ENCODE data around the gene FAM217A. TPM values are rescaled to one million over a fixed set of nuclear protein-coding genes. Genes with fewer than 3 reads are reported as not detected.

Gene FAM217A
- polyA plus RNA-seq, 3 donors = not detected

DNA sequence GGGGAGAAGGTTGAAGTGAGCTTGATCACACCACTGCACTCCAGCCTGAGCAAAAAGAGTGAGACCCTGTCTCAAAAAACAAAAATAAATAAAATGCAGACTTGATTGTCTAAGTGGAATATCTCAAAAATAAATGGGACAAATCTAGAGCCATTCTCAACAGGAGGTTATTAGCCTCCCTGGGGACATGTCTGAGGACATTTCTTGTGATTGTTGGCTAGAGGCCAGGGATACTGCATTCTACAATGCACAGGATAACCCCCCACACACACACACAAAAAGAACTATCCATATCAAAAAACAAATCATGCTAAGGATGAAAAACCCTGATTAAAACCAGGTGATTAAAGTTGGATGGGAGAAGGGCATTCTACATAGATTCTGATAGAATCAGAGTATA, 37.5 kb downstream of the FAM217A start:
- intact Hi-C loops (cut with micrococcal nuclease) = loop anchor here in 1 of 2 donors (10.0 kb wide), 1 partner anchor 93 kb away; the partner anchor contains the start of gene ECI2
- H2AFZ ChIP-seq (ENCODE audit: insufficient read depth, low read depth, low read length, poor library complexity, severe bottlenecking) = no peak overlapping the region
- H3K27me3 Mint-ChIP-seq (ENCODE audit: low read depth in 3 of 3) = no peaks in the 10 kb centered on the region
- H3K4me3 ChIP-seq (replicated peaks in 1 of 3; ENCODE audit: low read depth in 2 of 3, low read length in 3 of 3) = no peak overlapping the region
- no peaks in the 10 kb centered on the region for H3K4me1 Mint-ChIP-seq
- H3K9me3 Mint-ChIP-seq = no peaks in the 10 kb centered on the region
- no peak overlapping the region for H3K27ac ChIP-seq (ENCODE audit: low read depth in 1 of 2, low read length in 2 of 2)
- no peak overlapping the region for H3K9ac ChIP-seq (ENCODE audit: insufficient read depth, low read length, poor library complexity, severe bottlenecking)
- H3K27me3 ChIP-seq (ENCODE audit: control insufficient read depth in 2 of 2, insufficient read depth in 2 of 2, low read length in 2 of 2) = no peaks in the 10 kb centered on the region
- H3K27ac Mint-ChIP-seq = peak overlapping the region in 2 of 7 donors; percentile 18 to 54
- TF ChIP-seq, protein P1, sequence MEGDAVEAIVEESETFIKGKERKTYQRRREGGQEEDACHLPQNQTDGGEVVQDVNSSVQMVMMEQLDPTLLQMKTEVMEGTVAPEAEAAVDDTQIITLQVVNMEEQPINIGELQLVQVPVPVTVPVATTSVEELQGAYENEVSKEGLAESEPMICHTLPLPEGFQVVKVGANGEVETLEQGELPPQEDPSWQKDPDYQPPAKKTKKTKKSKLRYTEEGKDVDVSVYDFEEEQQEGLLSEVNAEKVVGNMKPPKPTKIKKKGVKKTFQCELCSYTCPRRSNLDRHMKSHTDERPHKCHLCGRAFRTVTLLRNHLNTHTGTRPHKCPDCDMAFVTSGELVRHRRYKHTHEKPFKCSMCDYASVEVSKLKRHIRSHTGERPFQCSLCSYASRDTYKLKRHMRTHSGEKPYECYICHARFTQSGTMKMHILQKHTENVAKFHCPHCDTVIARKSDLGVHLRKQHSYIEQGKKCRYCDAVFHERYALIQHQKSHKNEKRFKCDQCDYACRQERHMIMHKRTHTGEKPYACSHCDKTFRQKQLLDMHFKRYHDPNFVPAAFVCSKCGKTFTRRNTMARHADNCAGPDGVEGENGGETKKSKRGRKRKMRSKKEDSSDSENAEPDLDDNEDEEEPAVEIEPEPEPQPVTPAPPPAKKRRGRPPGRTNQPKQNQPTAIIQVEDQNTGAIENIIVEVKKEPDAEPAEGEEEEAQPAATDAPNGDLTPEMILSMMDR (IDR thresholded peaks at IDR 0.05) = no peak
- DNase-seq = no peak
- peaks cover 95% of the 10 kb centered on the region for H4K20me1 ChIP-seq (ENCODE audit: insufficient read depth, low read length)
- H3K36me3 ChIP-seq (replicated peaks in 1 of 2; ENCODE audit: control insufficient read depth in 1 of 2, insufficient read depth in 2 of 2, low read length in 2 of 2) = peaks cover 92 to 99% of the 10 kb centered on the region in 2 donors
- H3K4me2 ChIP-seq (replicated peaks; ENCODE audit: extremely low read depth, low read length, poor library complexity, severe bottlenecking) = no peak overlapping the region
- no peak overlapping the region for H3K4me3 Mint-ChIP-seq
- H3K79me2 ChIP-seq (ENCODE audit: insufficient read depth, low read length) = peaks cover 59% of the 10 kb centered on the region
- no peaks in the 10 kb centered on the region for H3K9me3 ChIP-seq (replicated peaks in 1 of 2; ENCODE audit: control insufficient read depth in 1 of 2, insufficient read depth in 1 of 2, low read length in 2 of 2)
- no peaks in the 10 kb centered on the region for H3K4me1 ChIP-seq (ENCODE audit: control insufficient read depth in 1 of 2, insufficient read depth in 2 of 2, low read length in 2 of 2)
- peaks cover 88 to 97% of the 10 kb centered on the region in 2 donors for H3K36me3 Mint-ChIP-seq

DNA sequence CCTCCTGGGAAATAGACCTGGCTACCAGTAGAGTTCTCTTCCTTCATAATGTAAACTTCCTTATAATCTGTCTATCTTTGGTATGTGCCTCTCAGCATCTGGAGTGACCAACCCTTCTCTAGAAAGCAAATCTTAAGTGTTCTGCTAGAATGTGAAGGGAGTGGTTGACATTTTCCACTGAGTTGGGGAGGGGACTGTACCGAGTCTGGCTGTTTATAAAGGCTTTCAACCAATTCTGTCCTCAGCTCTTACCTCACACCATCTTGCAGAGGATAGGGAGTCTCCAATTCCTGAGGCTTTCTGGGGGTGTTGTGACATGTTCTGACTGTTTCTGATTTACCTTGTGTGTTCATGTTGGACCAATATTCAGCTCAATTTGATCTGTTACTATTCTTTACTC, 39.6 kb downstream of the FAM217A start:
- H3K9me3 Mint-ChIP-seq = no peaks in the 10 kb centered on the region
- H3K27ac Mint-ChIP-seq = peak overlapping the region in 1 of 7 donors; percentile 49
- H3K4me3 Mint-ChIP-seq = no peak overlapping the region
- H3K4me3 ChIP-seq (replicated peaks in 1 of 3; ENCODE audit: low read depth in 2 of 3, low read length in 3 of 3) = no peak overlapping the region
- DNase-seq = no peak
- H3K9me3 ChIP-seq (replicated peaks in 1 of 2; ENCODE audit: control insufficient read depth in 1 of 2, insufficient read depth in 1 of 2, low read length in 2 of 2) = no peaks in the 10 kb centered on the region
- no peaks in the 10 kb centered on the region for H3K4me1 ChIP-seq (ENCODE audit: control insufficient read depth in 1 of 2, insufficient read depth in 2 of 2, low read length in 2 of 2)
- WGBS (ENCODE audit: insufficient coverage) = no CpG with 5 or more reads among the region's 1 CpG
- peaks cover 81 to 91% of the 10 kb centered on the region in 2 donors for H3K36me3 ChIP-seq (replicated peaks in 1 of 2; ENCODE audit: control insufficient read depth in 1 of 2, insufficient read depth in 2 of 2, low read length in 2 of 2)
- peaks cover 77 to 87% of the 10 kb centered on the region in 2 donors for H3K36me3 Mint-ChIP-seq
- TF ChIP-seq, protein P1 (IDR thresholded peaks at IDR 0.05) = no peak
- no peaks in the 10 kb centered on the region for H3K27me3 ChIP-seq (ENCODE audit: control insufficient read depth in 2 of 2, insufficient read depth in 2 of 2, low read length in 2 of 2)
- H4K20me1 ChIP-seq (ENCODE audit: insufficient read depth, low read length) = peaks cover 95% of the 10 kb centered on the region
- H2AFZ ChIP-seq (ENCODE audit: insufficient read depth, low read depth, low read length, poor library complexity, severe bottlenecking) = no peak overlapping the region
- no peak overlapping the region for H3K4me2 ChIP-seq (replicated peaks; ENCODE audit: extremely low read depth, low read length, poor library complexity, severe bottlenecking)
- no peak overlapping the region for H3K27ac ChIP-seq (ENCODE audit: low read depth in 1 of 2, low read length in 2 of 2)
- no peaks in the 10 kb centered on the region for H3K27me3 Mint-ChIP-seq (ENCODE audit: low read depth in 3 of 3)
- H3K79me2 ChIP-seq (ENCODE audit: insufficient read depth, low read length) = peaks cover 78% of the 10 kb centered on the region
- no peaks in the 10 kb centered on the region for H3K4me1 Mint-ChIP-seq
- H3K9ac ChIP-seq (ENCODE audit: insufficient read depth, low read length, poor library complexity, severe bottlenecking) = no peak overlapping the region
- intact Hi-C loops (cut with micrococcal nuclease) = no loop called here

All from CD14-positive monocyte (primary cell).